ENCODE measurements around the gene INPP4A.

Gene INPP4A

GRCh38 chr2:98494699-98495098 lies 50.0 kb downstream of the INPP4A start:
- no peak for TF ChIP-seq CTCF (IDR thresholded peaks at IDR 0.05; ENCODE audit: borderline replicate concordance, insufficient read depth, low read depth, low read length)

GRCh38 chr2:98496750-98497493 lies 52.3 kb downstream of the INPP4A start:
- TF ChIP-seq CTCF (IDR thresholded peaks at IDR 0.05; ENCODE audit: borderline replicate concordance, insufficient read depth, low read depth, low read length), result no peak
- no peak overlapping the region for H3K4me3 ChIP-seq (ENCODE audit: low read depth, low read length)

More at GRCh38 chr2:98494699-98495098, 50.0 kb downstream of the INPP4A start:
- no peak overlapping the region for H3K4me3 ChIP-seq (ENCODE audit: low read depth, low read length)

- no peak for TF ChIP-seq CTCF (IDR thresholded peaks at IDR 0.05; ENCODE audit: borderline replicate concordance, insufficient read depth, low read depth, low read length)
- H3K4me3 ChIP-seq (ENCODE audit: low read depth, low read length), result no peak overlapping the region
These were observed 54.2 kb downstream of the INPP4A start for GRCh38 chr2:98498703-98499440.

GRCh38 chr2:98500561-98500960 lies 55.9 kb downstream of the INPP4A start:
- no peak for TF ChIP-seq CTCF (IDR thresholded peaks at IDR 0.05; ENCODE audit: borderline replicate concordance, insufficient read depth, low read depth, low read length)
- H3K4me3 ChIP-seq (ENCODE audit: low read depth, low read length), result no peak overlapping the region

- no peak for TF ChIP-seq CTCF (IDR thresholded peaks at IDR 0.05; ENCODE audit: borderline replicate concordance, insufficient read depth, low read depth, low read length)
- H3K4me3 ChIP-seq (ENCODE audit: low read depth, low read length), result no peak overlapping the region
These were observed 56.6 kb downstream of the INPP4A start for GRCh38 chr2:98501223-98501622.

- no peak for TF ChIP-seq CTCF (IDR thresholded peaks at IDR 0.05; ENCODE audit: borderline replicate concordance, insufficient read depth, low read depth, low read length)
These were observed 57.2 kb downstream of the INPP4A start for GRCh38 chr2:98501876-98502275.

More at GRCh38 chr2:98501876-98502275, 57.2 kb downstream of the INPP4A start:
- no peak overlapping the region for H3K4me3 ChIP-seq (ENCODE audit: low read depth, low read length)

All from GM12875 (cell line).